GM10248 (cell line): ENCODE measurements around the gene SERPINA4.
"Not testable (repeated sequence)": the region's sequence is repeated elsewhere in the genome, so short reads cannot be mapped to it uniquely, and the experiment has no call there.

Source experiments
- CTCF ChIA-PET: fragments of 300-600 bp; sonication (Branson Sonifier 250); formaldehyde crosslinking; extraction: SDS; loops from one replicate; lab custom pipeline; 2021; ENCODE audit warnings: antibody characterized with exemption; lab: Yijun Ruan, JAX
- POLR2A ChIA-PET: fragments of 350-650 bp; sonication (Branson Sonifier 250); formaldehyde crosslinking; extraction: SDS; loops from one replicate; lab custom pipeline; 2020; ENCODE audit warnings: antibody characterized with exemption; lab: Yijun Ruan, JAX
- DNase-seq: peaks from one replicate; pipeline ENCODE4 v3.0.0; 2012; ENCODE audit errors: extremely low spot score
- TF ChIP-seq, protein P1 (sequence below): IDR thresholded peaks from 2 replicates; pipeline ENCODE4 v1.5.1; 2012; ENCODE audit warnings: mild to moderate bottlenecking, low read depth; ENCODE audit errors: extremely low read depth, missing control alignments, control extremely low read depth

The SERPINA4 gene

DNA sequence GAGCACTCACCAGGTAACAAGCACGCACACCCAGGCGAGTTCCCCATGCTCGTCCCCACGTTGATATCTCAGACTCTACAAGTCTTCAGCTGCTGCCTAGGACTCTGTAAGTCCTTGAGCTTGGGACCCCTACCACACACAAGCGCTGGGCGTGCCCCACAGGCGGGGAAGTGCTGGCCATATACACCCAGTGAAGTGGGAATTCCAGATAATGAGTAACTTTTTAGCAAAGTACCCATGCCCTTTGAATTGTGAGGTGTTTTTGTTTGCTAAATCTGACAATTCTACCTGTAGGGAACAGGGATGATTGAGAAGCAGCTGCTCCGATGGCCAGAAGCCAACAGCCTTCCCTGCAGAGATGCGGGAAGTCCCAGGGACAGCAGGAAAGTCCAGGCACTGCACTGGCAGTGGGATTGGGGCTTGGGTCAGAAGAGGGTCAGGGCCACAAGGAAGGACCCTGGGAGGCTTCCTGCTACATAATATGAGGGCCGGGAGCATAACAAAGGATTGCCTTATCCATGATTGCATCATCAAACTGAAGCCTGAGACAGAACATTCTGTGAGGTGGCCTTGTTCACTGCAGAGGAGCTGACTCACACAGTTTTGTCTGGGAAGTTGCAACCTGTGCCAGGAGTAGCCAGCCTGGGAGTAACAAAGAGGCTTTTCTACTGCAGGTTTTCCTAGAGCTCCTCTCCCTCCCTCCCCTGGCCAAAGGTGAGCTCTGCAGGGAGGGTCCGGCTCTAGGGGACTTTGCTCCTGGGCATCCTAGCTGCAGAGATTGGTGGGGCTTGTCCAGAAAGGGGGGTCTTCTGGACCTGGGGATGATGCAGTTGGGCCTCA is 37.8 kb downstream of the SERPINA4 start:
- DNase-seq, result no peak
- ChIA-PET POLR2A (no interaction called here), CTCF (no interaction called here)
- TF ChIP-seq, protein P1, sequence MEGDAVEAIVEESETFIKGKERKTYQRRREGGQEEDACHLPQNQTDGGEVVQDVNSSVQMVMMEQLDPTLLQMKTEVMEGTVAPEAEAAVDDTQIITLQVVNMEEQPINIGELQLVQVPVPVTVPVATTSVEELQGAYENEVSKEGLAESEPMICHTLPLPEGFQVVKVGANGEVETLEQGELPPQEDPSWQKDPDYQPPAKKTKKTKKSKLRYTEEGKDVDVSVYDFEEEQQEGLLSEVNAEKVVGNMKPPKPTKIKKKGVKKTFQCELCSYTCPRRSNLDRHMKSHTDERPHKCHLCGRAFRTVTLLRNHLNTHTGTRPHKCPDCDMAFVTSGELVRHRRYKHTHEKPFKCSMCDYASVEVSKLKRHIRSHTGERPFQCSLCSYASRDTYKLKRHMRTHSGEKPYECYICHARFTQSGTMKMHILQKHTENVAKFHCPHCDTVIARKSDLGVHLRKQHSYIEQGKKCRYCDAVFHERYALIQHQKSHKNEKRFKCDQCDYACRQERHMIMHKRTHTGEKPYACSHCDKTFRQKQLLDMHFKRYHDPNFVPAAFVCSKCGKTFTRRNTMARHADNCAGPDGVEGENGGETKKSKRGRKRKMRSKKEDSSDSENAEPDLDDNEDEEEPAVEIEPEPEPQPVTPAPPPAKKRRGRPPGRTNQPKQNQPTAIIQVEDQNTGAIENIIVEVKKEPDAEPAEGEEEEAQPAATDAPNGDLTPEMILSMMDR, result no peak

DNA sequence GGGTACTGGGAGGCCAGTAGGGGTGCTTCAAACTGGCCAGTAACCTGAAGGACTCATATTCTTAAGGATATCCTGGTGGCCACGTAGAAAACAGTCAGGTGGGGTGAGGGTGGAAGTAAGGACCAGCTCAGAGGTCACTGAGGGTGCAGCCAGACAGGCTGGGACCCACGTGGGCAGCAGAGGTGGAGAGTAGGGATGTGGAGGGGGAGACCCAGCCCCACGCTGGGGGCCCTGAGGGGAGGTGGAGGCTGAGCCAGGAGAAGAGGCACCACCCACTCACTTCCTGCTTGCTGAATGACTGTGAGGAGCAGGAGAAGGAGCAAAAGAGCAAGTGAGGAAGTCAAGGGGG is 38.4 kb downstream of the SERPINA4 start:
- no peak for DNase-seq
- ChIA-PET POLR2A (no interaction called here), CTCF (no interaction called here)
- TF ChIP-seq, protein P1, result no peak

DNA sequence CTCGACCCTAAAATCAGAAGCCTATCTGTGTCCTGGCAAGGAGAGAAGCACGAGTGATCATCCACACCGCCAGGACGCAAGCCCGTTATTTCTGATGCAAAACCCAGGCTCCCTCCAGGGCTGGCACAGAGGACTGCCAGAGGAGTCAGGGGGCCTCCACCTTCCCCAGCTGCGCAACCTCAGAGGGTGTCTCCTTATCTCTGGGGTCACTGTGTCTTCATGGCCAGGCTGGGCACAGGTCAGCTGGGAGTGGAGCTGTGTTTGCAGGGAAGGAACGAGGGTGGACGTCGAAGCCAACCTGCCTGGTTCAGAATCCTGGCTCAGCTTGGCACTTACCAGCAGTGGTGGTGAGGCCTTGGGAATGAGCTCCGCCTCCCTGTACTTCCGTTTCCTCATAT is 38.9 kb downstream of the SERPINA4 start:
- CTCF ChIA-PET, result no interaction called here
- TF ChIP-seq, protein P1, result no peak
- POLR2A ChIA-PET, result no interaction called here
- no peak for DNase-seq

DNA sequence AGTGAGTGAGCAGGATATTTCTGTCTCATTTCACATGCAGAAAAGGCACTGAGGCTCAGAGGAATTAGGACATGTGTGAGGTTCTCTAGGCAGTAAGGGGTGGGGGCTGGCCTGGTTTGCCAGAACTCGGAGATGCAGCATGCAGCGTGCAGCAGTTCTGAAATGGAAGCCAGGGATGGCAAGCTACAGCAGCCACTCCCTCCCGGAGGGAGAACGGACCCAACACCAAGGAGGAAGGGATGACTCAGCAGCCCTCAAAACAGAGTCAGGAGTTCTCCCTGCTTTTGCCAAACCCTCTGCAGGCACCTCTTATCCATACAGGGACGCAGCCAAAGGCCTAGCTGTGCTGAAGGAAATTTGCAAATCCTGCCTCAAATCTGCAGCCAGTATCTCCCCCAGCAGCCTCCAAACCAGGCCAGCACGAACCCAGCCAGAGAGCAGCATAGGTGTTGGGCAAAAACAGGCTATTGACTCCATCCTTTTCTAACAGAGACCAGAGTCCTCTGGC is 40.7 kb downstream of the SERPINA4 start:
- CTCF ChIA-PET, result no interaction called here
- POLR2A ChIA-PET, result no interaction called here
- no peak for DNase-seq
- TF ChIP-seq, protein P1, result no peak

DNA sequence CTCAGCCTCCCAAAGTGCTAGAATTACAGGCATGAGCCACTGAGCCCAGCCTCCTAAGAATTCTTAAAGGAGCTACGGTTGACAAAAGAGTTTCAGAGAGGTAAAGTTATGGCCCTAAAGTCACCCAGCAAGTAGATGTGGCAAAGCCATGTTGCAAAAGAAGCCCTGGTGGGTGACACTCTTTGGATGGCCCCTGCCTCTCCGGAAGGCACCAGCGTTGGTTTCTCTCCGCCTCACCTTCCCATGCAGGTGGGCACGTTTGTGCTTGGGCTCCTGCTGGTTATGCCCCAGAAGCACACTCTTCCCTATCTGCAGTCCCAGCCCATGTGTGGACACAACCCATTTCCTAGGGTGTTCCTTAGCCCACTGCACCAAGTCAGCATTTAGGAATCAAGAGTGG is 41.5 kb downstream of the SERPINA4 start:
- TF ChIP-seq, protein P1, result no peak
- DNase-seq, result no peak
- ChIA-PET CTCF (no interaction called here), POLR2A (no interaction called here)

DNA sequence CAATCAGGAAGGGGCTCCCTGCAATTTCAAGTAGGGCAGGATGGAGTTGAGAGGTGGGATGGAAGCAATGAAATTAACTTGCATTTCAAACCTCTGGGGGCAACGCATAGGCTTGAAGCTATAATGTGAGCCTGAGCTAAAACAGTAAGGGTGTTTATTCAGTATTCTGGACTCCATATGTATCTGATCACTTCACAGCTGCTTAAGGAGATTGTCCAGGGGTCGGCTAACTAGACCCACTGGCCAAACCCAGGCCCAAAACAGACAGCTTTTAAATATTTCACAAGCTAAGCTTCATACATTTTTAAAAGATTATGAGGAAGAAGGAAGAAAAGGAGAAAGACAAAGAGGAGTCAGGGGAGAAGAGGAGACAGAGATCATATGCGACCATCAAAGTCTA is 44.1 kb downstream of the SERPINA4 start:
- POLR2A ChIA-PET, result no interaction called here
- CTCF ChIA-PET, result interaction anchor here (1.4 kb wide), 1 partner anchor 10 kb away, joined by 3 read pairs; no protein-coding TSS in a partner anchor
- no peak for DNase-seq
- TF ChIP-seq, protein P1, result no peak

DNA sequence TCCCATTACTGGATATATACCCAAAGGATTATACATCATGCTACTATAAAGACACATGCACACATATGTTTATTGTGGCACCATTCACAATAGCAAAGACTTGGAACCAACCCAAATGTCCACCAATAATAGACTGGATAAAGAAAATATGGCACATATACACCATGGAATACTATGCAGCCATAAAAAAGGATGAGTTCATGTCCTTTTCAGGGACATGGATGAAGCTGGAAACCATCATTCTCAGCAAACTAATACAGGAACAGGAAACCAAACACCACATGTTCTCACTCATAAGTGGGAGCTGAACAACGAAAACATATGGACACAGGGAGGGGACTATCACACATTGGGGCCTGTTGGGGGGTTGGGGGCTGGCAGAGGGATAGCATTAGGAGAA is 47.7 kb downstream of the SERPINA4 start:
- CTCF ChIA-PET, DNase-seq, POLR2A ChIA-PET: not testable (repeated sequence)
